HG03520 (cell line): ENCODE data around the gene ZNF570.
A peak's percentile ranks its signal among the peaks of the same experiment; 100 is the strongest.

Experiments
- ATAC-seq: cut with Tn5 transposase; IDR thresholded peaks from one replicate; pipeline ENCODE4 v1.9.1; 2021; ENCODE audit warnings: mild to moderate bottlenecking, moderate library complexity; ENCODE audit not compliant: unreplicated experiment

ZNF570 gene

GRCh38 chr19:37468961-37469777 lies at the start of gene ZNF570:
ZNF570 (plus strand) TSS chr19:37469356; CDS start chr19:37470355, 999 bp downstream.
- ATAC-seq: peak; percentile 51

- ATAC-seq: no peak
These were observed 16.5 kb upstream of the ZNF570 start for GRCh38 chr19:37452500-37453245.

- no peak for ATAC-seq
These were observed 2.8 kb upstream of the ZNF570 start for GRCh38 chr19:37466277-37466797.

GRCh38 chr19:37466798-37467607 lies 2.2 kb upstream of the ZNF570 start, which contains the start of gene ZNF569:
ZNF569 (minus strand) TSS chr19:37467444; CDS start chr19:37444921, 22,523 bp downstream.
- peak; percentile 56 for ATAC-seq

GRCh38 chr19:37467608-37468090 lies 1.5 kb upstream of the ZNF570 start:
- no peak for ATAC-seq

- no peak for ATAC-seq
These were observed 1.1 kb downstream of the ZNF570 start for GRCh38 chr19:37470216-37470615.

- ATAC-seq: no peak
These were observed 3.0 kb downstream of the ZNF570 start for GRCh38 chr19:37472165-37472564.

GRCh38 chr19:37484406-37485168 lies 15.4 kb downstream of the ZNF570 start:
- ATAC-seq: no peak

- no peak for ATAC-seq
These were observed 23.1 kb downstream of the ZNF570 start for GRCh38 chr19:37492213-37492612.

GRCh38 chr19:37505958-37506386 lies 36.8 kb downstream of the ZNF570 start:
- ATAC-seq: no peak

- peak; percentile 53 for ATAC-seq
These were observed 37.4 kb downstream of the ZNF570 start, which contains the start of gene ZNF793 for GRCh38 chr19:37506387-37507166. ZNF793 (plus strand) TSS chr19:37506939; CDS start chr19:37523440, 16,501 bp downstream.

- ATAC-seq: no peak
These were observed 38.0 kb downstream of the ZNF570 start for GRCh38 chr19:37507167-37507464.

GRCh38 chr19:37511186-37511585 lies 42.0 kb downstream of the ZNF570 start:
- ATAC-seq: no peak

- no peak for ATAC-seq
These were observed 42.7 kb downstream of the ZNF570 start for GRCh38 chr19:37511821-37512220.

- ATAC-seq: no peak
These were observed 44.2 kb downstream of the ZNF570 start for GRCh38 chr19:37513397-37513796.

GRCh38 chr19:37519890-37520289 lies 50.7 kb downstream of the ZNF570 start:
- ATAC-seq: no peak

GRCh38 chr19:37537391-37537947 lies 68.3 kb downstream of the ZNF570 start:
- ATAC-seq: no peak
